H1 (cell line): Measurements from ENCODE around the gene WIPI1. TPM values are rescaled to one million over a fixed set of nuclear protein-coding genes. Genes with fewer than 3 reads are reported as not detected.

ENCODE experiments used
- CTCF ChIA-PET: fragments of 300-600 bp; sonication (Branson Sonifier 250); formaldehyde crosslinking; loops from one replicate; lab custom pipeline; 2021; ENCODE audit not compliant: partially characterized antibody; lab: Charles Lee
- POLR2A ChIA-PET: fragments of 300-600 bp; sonication (Branson Sonifier 250); formaldehyde crosslinking; loops from one replicate; lab custom pipeline; 2021; ENCODE audit warnings: inconsistent platforms; ENCODE audit not compliant: partially characterized antibody; lab: Charles Lee
- DNase-seq, 2 experiments: peaks; one replicate each; pipeline versions ENCODE4 v3.0.0 to v3.0.0-alpha.2; 2010 to 2022; ENCODE audit warnings: low spot score in 2 of 2, low read depth in 1 of 2, mixed read lengths in 1 of 2
- FAIRE-seq: peaks from 2 replicates; lab custom pipeline; 2011; peaks lifted over from hg19 to GRCh38; lab: Jason Lieb, UNC
- H2AFZ ChIP-seq: 2 replicates; pipeline ENCODE4 v1.8.1; 2012; ENCODE audit warnings: low read length, inconsistent platforms
- H2AK5ac ChIP-seq: 2 replicates; pipeline ENCODE4 v1.6.1; 2013; ENCODE audit warnings: low read depth, low read length
- H2BK120ac ChIP-seq: replicated peaks from 2 replicates; pipeline ENCODE3; 2013; ENCODE audit warnings: low read depth, low read length, inconsistent platforms
- H2BK12ac ChIP-seq: 2 replicates; pipeline ENCODE4 v1.6.1; 2013; ENCODE audit warnings: low read depth, low read length
- H2BK15ac ChIP-seq: 2 replicates; pipeline ENCODE4 v1.6.1; 2013; ENCODE audit warnings: low read length
- H2BK20ac ChIP-seq: 2 replicates; pipeline ENCODE4 v1.6.1; 2013; ENCODE audit warnings: low read length
- H2BK5ac ChIP-seq: 2 replicates; pipeline ENCODE4 v1.6.1; 2013; ENCODE audit warnings: low read depth, low read length
- H3K14ac ChIP-seq: 2 replicates; pipeline ENCODE4 v1.6.1; 2013; ENCODE audit warnings: inconsistent platforms; ENCODE audit not compliant: insufficient read length
- H3K18ac ChIP-seq: 2 replicates; pipeline ENCODE4 v1.6.1; 2013; ENCODE audit warnings: low read length; ENCODE audit errors: extremely low read depth
- H3K23ac ChIP-seq: 2 replicates; pipeline ENCODE4 v1.6.1; 2013; ENCODE audit warnings: inconsistent platforms; ENCODE audit not compliant: insufficient read length
- H3K23me2 ChIP-seq: 2 replicates; pipeline ENCODE4 v1.6.1; 2013; ENCODE audit warnings: low read depth, low read length
- H3K27ac ChIP-seq: 2 replicates; pipeline ENCODE4 v1.6.1; 2011; ENCODE audit warnings: low read depth, low read length, inconsistent platforms
- H3K27me3 ChIP-seq, 4 experiments: replicated peaks in 1 of 4; 1 replicate in 1 of 4; 2 replicates in 3 of 4; pipeline versions ENCODE4 v1.6.1 to v1.8.1; 2011 to 2013; ENCODE audit warnings: low read length in 3 of 4, mild to moderate bottlenecking in 3 of 4, inconsistent platforms in 2 of 4, mixed read lengths in 2 of 4, moderate library complexity in 1 of 4; ENCODE audit not compliant: control insufficient read depth in 3 of 4, insufficient read depth in 3 of 4; ENCODE audit errors: extremely low read depth in 1 of 4
- H3K36me3 ChIP-seq, 4 experiments: 2 replicates each; pipeline versions ENCODE4 v1.6.1 to v1.8.1; 2011 to 2013; ENCODE audit warnings: mild to moderate bottlenecking in 4 of 4, low read length in 3 of 4, moderate library complexity in 2 of 4, control low read depth in 1 of 4, inconsistent platforms in 1 of 4; ENCODE audit not compliant: insufficient read depth in 4 of 4, control insufficient read depth in 2 of 4
- H3K4ac ChIP-seq: replicated peaks from 2 replicates; pipeline ENCODE3; 2013; ENCODE audit warnings: low read length, low read depth, mixed read lengths, inconsistent platforms; ENCODE audit not compliant: insufficient read length
- H3K4me1 ChIP-seq, 4 experiments: replicated peaks in 1 of 4; 1 replicate in 1 of 4; 2 replicates in 3 of 4; pipeline versions ENCODE4 v1.6.1 to v1.8.1; 2011 to 2013; ENCODE audit warnings: low read length in 3 of 4, inconsistent platforms in 2 of 4, mixed read lengths in 1 of 4; ENCODE audit not compliant: insufficient read depth in 4 of 4, control insufficient read depth in 3 of 4
- H3K4me2 ChIP-seq, 2 experiments: 2 replicates each; pipeline versions ENCODE4 v1.6.1 to v1.8.1; 2011 to 2013; ENCODE audit warnings: low read depth in 2 of 2, low read length in 2 of 2, control low read depth in 1 of 2, inconsistent platforms in 1 of 2, mild to moderate bottlenecking in 1 of 2; ENCODE audit not compliant: insufficient read depth in 1 of 2
- H3K4me3 ChIP-seq, 4 experiments: fragments of 200-600, 300-600 bp in 1 of 4; sonication (generic), shearing (Covaris generic), sonication (Bioruptor Twin) in 1 of 4; 2 replicates each; pipeline versions ENCODE4 v1.5.1 to v1.8.1; 2011 to 2016; ENCODE audit warnings: low read length in 4 of 4, low read depth in 3 of 4, control low read depth in 2 of 4, inconsistent platforms in 2 of 4, mild to moderate bottlenecking in 2 of 4, mixed read lengths in 1 of 4, moderate library complexity in 1 of 4; ENCODE audit not compliant: insufficient read depth in 2 of 4; ENCODE audit errors: extremely low read depth in 1 of 4
- H3K56ac ChIP-seq: replicated peaks from 2 replicates; pipeline ENCODE3; 2013; ENCODE audit warnings: low read depth, mild to moderate bottlenecking, mixed read lengths, low read length, inconsistent platforms; ENCODE audit not compliant: insufficient read length
- H3K79me1 ChIP-seq: 2 replicates; pipeline ENCODE4 v1.6.1; 2013; ENCODE audit warnings: low read depth, low read length, control low read depth
- H3K79me2 ChIP-seq, 2 experiments: 2 replicates each; pipeline versions ENCODE4 v1.6.1 to v1.8.1; 2012 to 2013; ENCODE audit warnings: low read length in 2 of 2, mild to moderate bottlenecking in 2 of 2, inconsistent platforms in 1 of 2; ENCODE audit not compliant: insufficient read depth in 2 of 2, control insufficient read depth in 1 of 2
- H3K9ac ChIP-seq, 4 experiments: replicated peaks in 1 of 4; 1 replicate in 1 of 4; 2 replicates in 3 of 4; pipeline versions ENCODE4 v1.6.1 to v1.8.1; 2011 to 2013; ENCODE audit warnings: low read depth in 3 of 4, low read length in 3 of 4, control low read depth in 2 of 4, mild to moderate bottlenecking in 2 of 4, moderate library complexity in 2 of 4, inconsistent platforms in 1 of 4; ENCODE audit errors: extremely low read depth in 1 of 4
- H3K9me3 ChIP-seq, 2 experiments: 2 replicates each; pipeline versions ENCODE4 v1.6.1 to v1.8.1; 2012 to 2013; ENCODE audit warnings: mild to moderate bottlenecking in 2 of 2, moderate library complexity in 2 of 2, control low read depth in 1 of 2, inconsistent platforms in 1 of 2, low read depth in 1 of 2, low read length in 1 of 2, mixed read lengths in 1 of 2; ENCODE audit not compliant: insufficient read depth in 2 of 2
- H4K20me1 ChIP-seq, 2 experiments: replicated peaks in 1 of 2; 2 replicates each; pipeline versions ENCODE3 to v1.8.1; 2011 to 2013; ENCODE audit warnings: inconsistent platforms in 2 of 2, low read length in 2 of 2, mild to moderate bottlenecking in 1 of 2; ENCODE audit not compliant: insufficient read depth in 2 of 2, control insufficient read depth in 1 of 2
- H4K5ac ChIP-seq: 2 replicates; pipeline ENCODE4 v1.6.1; 2013; ENCODE audit warnings: low read length, low read depth, mixed read lengths, inconsistent platforms; ENCODE audit not compliant: insufficient read length
- H4K8ac ChIP-seq: 2 replicates; pipeline ENCODE4 v1.8.0; 2013; ENCODE audit warnings: mild to moderate bottlenecking, moderate library complexity, low read length, inconsistent platforms; ENCODE audit not compliant: insufficient read depth; ENCODE audit errors: extremely low read depth
- H4K91ac ChIP-seq: replicated peaks from 2 replicates; pipeline ENCODE3; 2013; ENCODE audit warnings: low read length, mixed read lengths, inconsistent platforms; ENCODE audit not compliant: insufficient read length
- CEBPB ChIP-seq: IDR thresholded peaks from 2 replicates; pipeline ENCODE4 v1.6.1; 2012; ENCODE audit warnings: low read depth, low read length
- CREB1 ChIP-seq: IDR thresholded peaks from 2 replicates; pipeline ENCODE4 v1.6.1; 2012; ENCODE audit warnings: inconsistent platforms
- FOSL1 ChIP-seq: IDR thresholded peaks from 2 replicates; pipeline ENCODE4 v1.6.1; 2011; ENCODE audit warnings: mild to moderate bottlenecking, low read depth, low read length, moderate library complexity; ENCODE audit not compliant: insufficient read depth
- KDM4A ChIP-seq: IDR thresholded peaks from one replicate; pipeline ENCODE4 v1.7.1; 2012; ENCODE audit warnings: low read depth, mild to moderate bottlenecking, moderate library complexity, low read length, inconsistent platforms; ENCODE audit not compliant: severe bottlenecking
- POLR2AphosphoS5 ChIP-seq: IDR thresholded peaks from 2 replicates; pipeline ENCODE4 v1.6.1; 2011; ENCODE audit warnings: low read depth, low read length
- POU5F1 ChIP-seq: IDR thresholded peaks from 2 replicates; pipeline ENCODE4 v1.6.1; 2011; ENCODE audit warnings: low read depth, mild to moderate bottlenecking, low read length, moderate library complexity
- RNF2 ChIP-seq: fragments of 200-900, 300-1000 bp; sonication (generic); IDR thresholded peaks from 2 replicates; pipeline ENCODE4 v1.7.1; 2016; ENCODE audit warnings: borderline replicate concordance, low read depth, mild to moderate bottlenecking, antibody characterized with exemption, low read length; ENCODE audit not compliant: poor library complexity, severe bottlenecking; ENCODE audit errors: missing control alignments
- SIX5 ChIP-seq: IDR thresholded peaks from 2 replicates; pipeline ENCODE4 v1.6.1; 2011; ENCODE audit warnings: mild to moderate bottlenecking, low read depth, low read length
- SP1 ChIP-seq: IDR thresholded peaks from 2 replicates; pipeline ENCODE4 v1.6.1; 2011; ENCODE audit warnings: low read depth, low read length
- SP2 ChIP-seq: IDR thresholded peaks from 2 replicates; pipeline ENCODE4 v1.6.1; 2012; ENCODE audit warnings: mild to moderate bottlenecking, low read length, inconsistent platforms
- TAF1 ChIP-seq: IDR thresholded peaks from 2 replicates; pipeline ENCODE4 v1.6.1; 2011; ENCODE audit warnings: mild to moderate bottlenecking, low read depth, low read length
- TAF7 ChIP-seq: optimal IDR thresholded peaks from 2 replicates; pipeline ENCODE3; 2011; ENCODE audit warnings: low read depth, mild to moderate bottlenecking, inconsistent platforms, low read length, moderate library complexity, borderline replicate concordance
- TCF12 ChIP-seq: IDR thresholded peaks from 2 replicates; pipeline ENCODE4 v1.6.1; 2011; ENCODE audit warnings: low read depth, mild to moderate bottlenecking, low read length
- TEAD4 ChIP-seq: IDR thresholded peaks from 2 replicates; pipeline ENCODE4 v1.6.1; 2012; ENCODE audit warnings: low read depth, low read length, inconsistent platforms, mixed read lengths
- USF2 ChIP-seq: IDR thresholded peaks from 2 replicates; pipeline ENCODE4 v1.6.1; 2011; ENCODE audit warnings: low read length, improper control_type of control experiment
- polyA plus RNA-seq, 7 experiments: library from polyadenylated mRNA; depleted of rRNA in 3 of 7; stranded (reverse) in 5 of 7; unstranded in 2 of 7; fragments of >200 nt in 5 of 7; fragments of 200-250 nt in 2 of 7; gene quantifications; 1 replicate in 5 of 7; 2 replicates in 1 of 7; 4 replicates in 1 of 7; pipeline versions ENCODE4 v1.2.1 to v1.2.3, GENCODE V29; 2011 to 2013; ENCODE audit warnings: missing spikeins in 2 of 7, mixed read lengths in 2 of 7
- total RNA-seq: library from RNA; stranded (reverse); fragmentation: NEBNext Ultra II Directional; extraction: Animal tissue kit (Norgen Biotek cat#: 25700); gene quantifications from 2 replicates; pipeline ENCODE4 v1.2.1, GENCODE V29; 2021

Gene WIPI1
- total and polyA plus RNA-seq, 2 of the 8 experiments (the other 6 are each of a cell fraction or from before 2014, with no cell fraction given), result 16.6 to 17.4 TPM

GRCh38 chr17:68460715-68461114 is 3.4 kb upstream of the WIPI1 start:
- Histone ChIP-seq H2BK120ac (no peak overlapping the region), H3K27ac (no peak overlapping the region), H3K4ac (no peak overlapping the region), H3K79me2 (no peaks in the 10 kb centered on the region), H3K4me2 (no peak overlapping the region), H3K27me3 (no peaks in the 10 kb centered on the region), H2AK5ac (no peak overlapping the region), H3K23me2 (peaks cover 8% of the 10 kb centered on the region; the same call in 1 of the 2 replicates), H2BK5ac (no peak overlapping the region), H3K23ac (no peak overlapping the region), H2BK15ac (no peak overlapping the region), H3K4me1 (peaks cover 3 to 10% (median 5%) of the 10 kb centered on the region in 4 experiments; a peak in 6 of 7 replicates), H2BK20ac (no peak overlapping the region), H2AFZ (no peak overlapping the region), H3K4me3 (no peak overlapping the region), H4K5ac (no peak overlapping the region), H3K56ac (no peak overlapping the region), H3K14ac (no peak overlapping the region), H3K9ac (no peak overlapping the region), H3K18ac (no peak overlapping the region), H3K36me3 (no peaks in the 10 kb centered on the region), H3K9me3 (no peaks in the 10 kb centered on the region), H2BK12ac (no peak overlapping the region), H4K20me1 (peaks cover 0 to 1% of the 10 kb centered on the region in 2 experiments), H3K79me1 (no peaks in the 10 kb centered on the region), H4K8ac (no peak overlapping the region), H4K91ac (no peak overlapping the region)
- CTCF ChIA-PET, result interaction anchor here (0.8 to 3.0 kb wide), 4 partner anchors 10 to 520 kb away, joined by 3 to 12 read pairs (median 7); no protein-coding TSS in a partner anchor
- FAIRE-seq, result no peak
- POLR2A ChIA-PET, result interaction anchor here (0.6 to 3.4 kb wide), 3 partner anchors 19 to 212 kb away, joined by 3 to 10 read pairs (median 3); partner anchors contain the start of gene AMZ2
- no peak for DNase-seq
- TF ChIP-seq TAF7 (no peak), RNF2 (no peak), TEAD4 (no peak), CREB1 (no peak), SIX5 (no peak), TAF1 (no peak), SP2 (no peak), SP1 (no peak), KDM4A (no peak), POLR2AphosphoS5 (no peak), FOSL1 (no peak), POU5F1 (no peak), TCF12 (no peak), CEBPB (no peak), USF2 (no peak)
